ENCODE results near the gene LTBP1. TPM values are rescaled to one million over a fixed set of nuclear protein-coding genes. Genes with fewer than 3 reads are reported as not detected.

The LTBP1 gene
- total RNA-seq, 1 donor from 2014 or later: 0.07 TPM

- POLR2A ChIA-PET: no interaction called here
These were observed 480.0 kb downstream of the LTBP1 start for GRCh38 chr2:33426666-33427231.

GRCh38 chr2:33430077-33430476, 483.3 kb downstream of the LTBP1 start:
- ChIA-PET POLR2A (no interaction called here), CTCF (no interaction called here)
- Mint-ChIP-seq H3K27ac (no peak overlapping the region), H3K9me3 (no peaks in the 10 kb centered on the region), H3K4me3 (no peak overlapping the region), H3K4me1 (no peaks in the 10 kb centered on the region), H3K36me3 (ENCODE audit: low read depth) (no peaks in the 10 kb centered on the region), H3K27me3 (peaks cover 1% of the 10 kb centered on the region)
- intact Hi-C loops (cut with micrococcal nuclease): no loop called here
- no peak for TF ChIP-seq CTCF (IDR thresholded peaks at IDR 0.05)
- no peak for DNase-seq
- no peak for ATAC-seq (ENCODE audit: low read depth)

More at GRCh38 chr2:33426666-33427231, 480.0 kb downstream of the LTBP1 start:
- no peaks in the 10 kb centered on the region for H3K36me3 Mint-ChIP-seq (ENCODE audit: low read depth)
- H3K9me3 Mint-ChIP-seq: no peaks in the 10 kb centered on the region
- CTCF ChIA-PET: no interaction called here
- intact Hi-C loops (cut with micrococcal nuclease): no loop called here
- H3K27me3 Mint-ChIP-seq: no peaks in the 10 kb centered on the region
- ATAC-seq (ENCODE audit: low read depth): no peak
- no peaks in the 10 kb centered on the region for H3K4me1 Mint-ChIP-seq
- DNase-seq: no peak
- H3K4me3 Mint-ChIP-seq: no peak overlapping the region
- no peak for TF ChIP-seq CTCF (IDR thresholded peaks at IDR 0.05)
- no peak overlapping the region for H3K27ac Mint-ChIP-seq

GRCh38 chr2:33430856-33431255, 484.1 kb downstream of the LTBP1 start:
- Mint-ChIP-seq H3K36me3 (ENCODE audit: low read depth) (no peaks in the 10 kb centered on the region), H3K4me1 (no peaks in the 10 kb centered on the region), H3K27ac (no peak overlapping the region), H3K9me3 (no peaks in the 10 kb centered on the region), H3K27me3 (peaks cover 1% of the 10 kb centered on the region), H3K4me3 (no peak overlapping the region)
- ChIA-PET POLR2A (no interaction called here), CTCF (no interaction called here)
- DNase-seq (no peak), ATAC-seq (ENCODE audit: low read depth) (no peak)
- intact Hi-C loops (cut with micrococcal nuclease): no loop called here
- no peak for TF ChIP-seq CTCF (IDR thresholded peaks at IDR 0.05)

- Mint-ChIP-seq H3K27ac (no peak overlapping the region), H3K9me3 (no peaks in the 10 kb centered on the region), H3K4me3 (no peak overlapping the region), H3K36me3 (ENCODE audit: low read depth) (no peaks in the 10 kb centered on the region), H3K4me1 (no peaks in the 10 kb centered on the region), H3K27me3 (peaks cover 1% of the 10 kb centered on the region)
- intact Hi-C loops (cut with micrococcal nuclease): no loop called here
- ATAC-seq (ENCODE audit: low read depth): no peak
- no peak for DNase-seq
- ChIA-PET POLR2A (no interaction called here), CTCF (no interaction called here)
- no peak for TF ChIP-seq CTCF (IDR thresholded peaks at IDR 0.05)
These were observed 486.1 kb downstream of the LTBP1 start for GRCh38 chr2:33432871-33433270.

- ATAC-seq (ENCODE audit: low read depth): no peak
- intact Hi-C loops (cut with micrococcal nuclease): no loop called here
- CTCF ChIA-PET: no interaction called here
- no peak for TF ChIP-seq CTCF (IDR thresholded peaks at IDR 0.05)
- no peaks in the 10 kb centered on the region for H3K36me3 Mint-ChIP-seq (ENCODE audit: low read depth)
- no peaks in the 10 kb centered on the region for H3K9me3 Mint-ChIP-seq
- no peak overlapping the region for H3K4me3 Mint-ChIP-seq
- no peaks in the 10 kb centered on the region for H3K4me1 Mint-ChIP-seq
- H3K27ac Mint-ChIP-seq: no peak overlapping the region
- no peak for DNase-seq
- POLR2A ChIA-PET: no interaction called here
- H3K27me3 Mint-ChIP-seq: peaks cover 1% of the 10 kb centered on the region
These were observed 486.8 kb downstream of the LTBP1 start for GRCh38 chr2:33433279-33434235.

Data from activated B cell treated with CpG ODN at 0.5 μM for 24 hours (primary cell).